Bronchial smooth muscle cell (primary cell): Measurements from ENCODE around the gene PRIMPOL. TPM values are rescaled to one million over a fixed set of nuclear protein-coding genes. Genes with fewer than 3 reads are reported as not detected.

ENCODE experiments used
- total RNA-seq: library from RNA; depleted of rRNA; stranded (reverse); fragments of >200 nt; gene quantifications from 2 replicates; pipeline ENCODE4 v1.2.1, GENCODE V29; 2014

PRIMPOL gene, protein sequence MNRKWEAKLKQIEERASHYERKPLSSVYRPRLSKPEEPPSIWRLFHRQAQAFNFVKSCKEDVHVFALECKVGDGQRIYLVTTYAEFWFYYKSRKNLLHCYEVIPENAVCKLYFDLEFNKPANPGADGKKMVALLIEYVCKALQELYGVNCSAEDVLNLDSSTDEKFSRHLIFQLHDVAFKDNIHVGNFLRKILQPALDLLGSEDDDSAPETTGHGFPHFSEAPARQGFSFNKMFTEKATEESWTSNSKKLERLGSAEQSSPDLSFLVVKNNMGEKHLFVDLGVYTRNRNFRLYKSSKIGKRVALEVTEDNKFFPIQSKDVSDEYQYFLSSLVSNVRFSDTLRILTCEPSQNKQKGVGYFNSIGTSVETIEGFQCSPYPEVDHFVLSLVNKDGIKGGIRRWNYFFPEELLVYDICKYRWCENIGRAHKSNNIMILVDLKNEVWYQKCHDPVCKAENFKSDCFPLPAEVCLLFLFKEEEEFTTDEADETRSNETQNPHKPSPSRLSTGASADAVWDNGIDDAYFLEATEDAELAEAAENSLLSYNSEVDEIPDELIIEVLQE
- total RNA-seq: 8.2 and 12.6 TPM in 2 replicates

DNA sequence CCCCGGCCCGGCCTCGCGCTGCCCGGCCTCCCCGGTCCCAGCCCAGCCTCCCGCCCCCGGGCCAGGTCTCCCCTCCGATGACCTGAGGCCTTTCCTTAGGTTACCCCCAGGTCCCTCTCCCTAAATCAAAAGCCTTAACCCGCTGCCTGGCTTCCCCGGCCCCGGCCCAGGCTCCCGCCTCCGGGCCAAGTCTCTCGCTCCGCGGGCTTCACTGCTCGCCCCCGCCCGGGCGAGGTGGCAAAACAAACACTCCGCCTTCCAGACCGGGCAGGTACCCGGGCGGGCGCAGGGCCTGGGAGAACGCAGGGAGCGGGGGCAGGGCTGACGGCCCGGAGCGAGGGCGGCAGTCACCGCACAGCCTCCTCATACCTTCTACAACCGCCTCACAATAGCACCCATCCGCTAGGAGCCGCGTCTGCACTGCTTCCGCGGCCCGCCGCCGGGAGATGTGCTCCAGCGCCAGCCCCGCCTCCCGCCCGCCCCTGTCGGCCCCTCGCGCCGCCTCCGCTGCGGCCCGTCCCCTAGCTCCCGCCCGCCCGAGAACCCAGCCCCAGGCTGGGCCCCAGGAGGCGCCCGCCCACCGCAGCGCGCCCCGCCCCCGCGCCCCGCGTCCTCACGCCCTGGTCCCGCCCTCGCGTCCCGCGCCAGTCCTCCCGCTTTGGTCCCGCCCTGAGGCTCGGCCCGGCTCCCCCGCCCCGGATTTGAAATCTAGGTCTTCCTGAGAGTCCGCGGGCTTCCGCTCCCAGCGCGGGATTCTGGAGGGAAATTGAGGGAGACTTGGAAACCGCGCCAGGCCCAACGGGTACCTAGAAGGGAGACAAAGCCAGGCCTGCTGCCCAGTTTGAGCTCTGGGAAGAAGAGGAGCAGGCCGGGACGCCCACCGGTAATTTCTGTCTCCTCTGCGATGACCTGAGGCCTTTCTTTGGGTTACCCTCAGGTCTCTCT is at the start of gene PRIMPOL, which contains the start of gene CASP3:
Gene PRIMPOL (plus strand): TSS at position 713 of the 945 bp plus-strand sequence. CDS start 7,403 bp downstream, outside the sequence.
Gene CASP3 (minus strand): TSS at position 422 of the 945 bp plus-strand sequence. CDS start 10,994 bp downstream, outside the sequence.

DNA sequence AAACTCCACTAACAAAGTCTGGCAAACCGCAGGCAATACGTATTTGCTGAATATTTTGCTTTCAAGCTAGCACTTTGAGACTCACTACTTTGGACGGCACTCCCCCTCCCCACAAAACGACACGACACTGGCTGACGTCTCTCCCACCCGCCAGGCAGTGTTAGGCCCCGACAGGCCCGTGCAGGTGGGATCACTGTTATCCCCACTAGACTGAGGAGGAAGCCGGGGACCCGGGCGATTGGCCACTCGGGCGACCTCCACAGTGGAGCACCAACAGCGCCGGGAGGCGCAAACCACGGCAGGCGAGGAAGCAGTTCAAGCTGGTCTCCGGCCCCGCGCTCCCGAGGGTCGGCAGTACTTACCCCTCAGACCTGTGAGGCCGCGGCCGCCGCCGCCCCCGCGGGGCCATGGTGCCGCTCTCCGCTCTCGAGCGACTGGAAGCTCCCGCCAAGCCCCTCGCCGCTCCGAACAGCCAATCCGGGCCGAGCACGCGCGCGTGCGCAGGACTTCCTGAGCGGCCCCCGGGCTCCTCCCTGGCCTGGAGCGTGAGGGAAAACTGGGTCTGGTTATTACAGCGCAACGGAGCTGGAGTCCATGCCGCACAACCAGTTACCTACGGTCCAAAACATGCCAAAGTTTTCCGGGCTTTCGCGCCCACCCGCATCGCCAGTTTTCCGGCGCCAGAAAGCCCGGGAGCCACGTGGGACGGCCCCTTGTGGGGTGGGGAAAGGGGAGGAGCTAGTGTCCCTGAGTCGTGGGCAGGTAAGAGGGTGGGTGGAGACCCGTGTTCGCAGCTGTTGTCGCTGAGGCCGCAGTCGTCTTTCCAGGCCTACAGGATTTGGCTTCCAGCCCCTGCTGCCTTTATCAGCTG is 84.4 kb downstream of the PRIMPOL start, which contains the start of gene CENPU:
Gene CENPU (minus strand): TSS at position 443 of the 871 bp plus-strand sequence. CDS start 34 bp downstream, at position 409.

Other genes starting within 250 kb of the PRIMPOL start
- 21.9 and 24.3 TPM in 2 replicates for gene IRF2, start 175.2 kb upstream of the PRIMPOL start, total RNA-seq
- 11.2 and 19.5 TPM in 2 replicates for gene CASP3, start 291 bp upstream of the PRIMPOL start, total RNA-seq
- gene CENPU, start 84.4 kb downstream of the PRIMPOL start, total RNA-seq: 0.60 and 3.9 TPM in 2 replicates
- gene ACSL1, start 176.2 kb downstream of the PRIMPOL start, total RNA-seq: 17.5 and 25.7 TPM in 2 replicates